IPS-18a (cell line): ENCODE results near the gene RPS10.
"Not testable (repeated sequence)": the region's sequence is repeated elsewhere in the genome, so short reads cannot be mapped to it uniquely, and the experiment has no call there.

Source experiments
- H3K27ac ChIP-seq: one replicate; pipeline ENCODE4 v1.5.1; 2013; ENCODE audit warnings: low read length
- H3K27me3 ChIP-seq: one replicate; pipeline ENCODE4 v1.6.1; 2013; ENCODE audit warnings: mild to moderate bottlenecking, low read length; ENCODE audit not compliant: control insufficient read depth, insufficient read depth
- H3K36me3 ChIP-seq: one replicate; pipeline ENCODE4 v1.6.1; 2013; ENCODE audit warnings: low read depth, low read length; ENCODE audit not compliant: control insufficient read depth
- H3K4me1 ChIP-seq: one replicate; pipeline ENCODE4 v1.6.1; 2013; ENCODE audit warnings: low read depth, low read length; ENCODE audit not compliant: control insufficient read depth
- H3K4me3 ChIP-seq: one replicate; pipeline ENCODE4 v1.5.1; 2013; ENCODE audit warnings: low read length
- H3K9ac ChIP-seq: one replicate; pipeline ENCODE4 v1.6.1; 2013; ENCODE audit warnings: mild to moderate bottlenecking, low read length, moderate library complexity
- H3K9me3 ChIP-seq: one replicate; pipeline ENCODE4 v1.6.1; 2013; ENCODE audit warnings: low read depth, low read length; ENCODE audit not compliant: control insufficient read depth

The RPS10 gene

DNA sequence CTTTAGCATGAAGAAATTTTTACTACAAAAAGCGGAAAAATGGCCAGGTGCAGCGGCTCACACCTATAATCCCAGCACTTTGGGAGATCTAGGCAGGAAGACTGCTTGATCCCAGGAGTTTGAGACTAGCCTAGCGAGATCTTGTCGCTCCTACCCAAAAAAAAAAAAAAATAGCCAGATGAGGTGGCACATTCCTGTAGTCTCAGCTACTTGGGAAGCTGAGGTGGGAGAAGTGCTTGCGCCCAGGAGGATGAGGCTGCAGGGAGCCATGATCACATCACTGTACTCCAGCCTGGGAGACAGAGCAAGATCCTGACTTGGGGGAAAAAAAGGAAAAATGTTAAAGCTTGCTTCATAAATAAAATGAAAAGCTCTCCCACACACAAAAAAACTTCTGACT lies 47.9 kb downstream of the RPS10 start:
- H3K9me3 ChIP-seq: no peaks in the 10 kb centered on the region
- H3K4me3 ChIP-seq: no peak overlapping the region
- H3K27me3 ChIP-seq: no peaks in the 10 kb centered on the region
- H3K4me1 ChIP-seq: no peaks in the 10 kb centered on the region
- H3K36me3 ChIP-seq: no peaks in the 10 kb centered on the region
- no peak overlapping the region for H3K9ac ChIP-seq
- H3K27ac ChIP-seq: no peak overlapping the region

DNA sequence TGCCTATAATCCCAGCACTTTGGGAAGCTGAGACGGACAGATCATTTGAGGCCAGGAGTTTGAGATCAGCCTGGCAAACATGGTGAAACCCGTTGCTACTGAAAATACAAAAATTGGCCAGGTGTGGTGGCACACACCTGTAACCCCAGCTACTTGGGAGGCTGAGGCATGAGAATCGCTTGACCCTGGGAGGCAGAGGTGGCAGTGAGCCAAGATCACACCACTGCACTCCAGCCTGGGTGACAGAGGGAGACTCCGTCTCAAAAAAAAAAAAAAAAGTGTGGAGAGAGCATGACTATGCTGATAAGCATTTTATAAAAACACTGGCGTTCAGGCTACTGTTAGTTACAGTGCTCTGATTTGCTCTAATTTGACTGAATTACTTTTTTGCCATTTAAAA lies 48.3 kb downstream of the RPS10 start:
- not testable (repeated sequence) for H3K4me1 ChIP-seq, H3K36me3 ChIP-seq, H3K9ac ChIP-seq, H3K4me3 ChIP-seq, H3K27ac ChIP-seq, H3K27me3 ChIP-seq, H3K9me3 ChIP-seq

DNA sequence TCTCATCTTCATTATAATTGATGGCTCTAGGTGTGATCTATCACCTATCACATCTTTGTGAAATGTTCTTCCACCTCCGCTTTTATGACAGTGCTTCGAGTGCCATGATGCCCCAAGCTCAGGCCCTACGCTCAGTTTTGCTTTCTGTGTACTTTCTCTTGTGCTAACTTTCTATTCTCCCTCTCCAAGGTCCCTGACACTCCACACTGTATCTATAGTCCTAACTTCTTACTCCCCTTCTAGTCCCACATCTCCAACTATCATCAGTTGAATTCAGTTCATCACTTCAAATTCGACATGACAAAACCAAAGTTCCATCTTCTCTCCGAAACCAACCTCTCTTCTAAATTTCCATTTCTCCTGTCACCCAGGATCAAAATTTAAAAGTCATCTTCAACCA lies 50.0 kb downstream of the RPS10 start:
- Histone ChIP-seq H3K27me3 (no peaks in the 10 kb centered on the region), H3K36me3 (no peaks in the 10 kb centered on the region), H3K4me1 (no peaks in the 10 kb centered on the region), H3K9ac (no peak overlapping the region), H3K4me3 (no peak overlapping the region), H3K9me3 (no peaks in the 10 kb centered on the region), H3K27ac (no peak overlapping the region)

DNA sequence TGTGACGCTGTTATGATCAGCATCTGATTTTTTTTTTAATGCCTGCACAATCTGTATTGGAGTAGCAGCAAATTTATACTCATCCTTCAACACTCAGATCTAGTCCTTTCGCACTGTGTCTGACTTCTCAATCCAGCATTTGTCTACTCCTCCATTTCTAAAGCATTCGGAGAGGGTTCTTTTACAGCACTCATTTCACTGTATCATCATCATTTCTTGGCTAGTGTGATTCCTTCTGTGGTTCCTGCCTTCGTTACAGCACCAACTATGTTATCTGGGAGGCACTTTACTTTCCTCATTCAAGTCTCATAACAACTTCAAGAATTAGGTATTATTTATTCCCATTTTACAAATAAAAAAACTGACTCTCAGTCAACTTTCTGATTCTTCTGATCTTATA lies 51.4 kb downstream of the RPS10 start:
- Histone ChIP-seq H3K9me3 (no peaks in the 10 kb centered on the region), H3K36me3 (no peaks in the 10 kb centered on the region), H3K27ac (no peak overlapping the region), H3K9ac (no peak overlapping the region), H3K4me3 (no peak overlapping the region), H3K27me3 (no peaks in the 10 kb centered on the region), H3K4me1 (no peaks in the 10 kb centered on the region)

DNA sequence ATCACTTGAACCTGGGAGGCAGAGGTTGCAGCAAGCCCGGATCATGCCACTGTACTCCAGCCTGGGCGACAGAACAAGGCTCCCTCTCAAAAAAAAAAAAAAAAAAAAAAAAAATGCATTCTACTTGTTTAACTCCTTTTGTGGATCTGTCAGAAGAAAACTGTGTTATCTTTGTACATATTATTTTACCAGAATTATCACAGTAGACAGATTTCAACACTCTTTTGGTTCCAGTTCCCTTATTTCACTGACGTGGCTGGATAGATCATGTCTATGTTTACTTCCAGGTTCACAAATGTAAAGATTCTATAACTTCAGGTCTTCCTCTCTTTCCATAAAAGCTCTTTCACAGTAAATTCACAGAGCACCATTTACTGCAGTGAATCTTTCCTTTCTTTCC lies 51.8 kb downstream of the RPS10 start:
- Histone ChIP-seq H3K9me3 (no peaks in the 10 kb centered on the region), H3K9ac (no peak overlapping the region), H3K27me3 (no peaks in the 10 kb centered on the region), H3K27ac (no peak overlapping the region), H3K36me3 (no peaks in the 10 kb centered on the region), H3K4me3 (no peak overlapping the region), H3K4me1 (no peaks in the 10 kb centered on the region)

DNA sequence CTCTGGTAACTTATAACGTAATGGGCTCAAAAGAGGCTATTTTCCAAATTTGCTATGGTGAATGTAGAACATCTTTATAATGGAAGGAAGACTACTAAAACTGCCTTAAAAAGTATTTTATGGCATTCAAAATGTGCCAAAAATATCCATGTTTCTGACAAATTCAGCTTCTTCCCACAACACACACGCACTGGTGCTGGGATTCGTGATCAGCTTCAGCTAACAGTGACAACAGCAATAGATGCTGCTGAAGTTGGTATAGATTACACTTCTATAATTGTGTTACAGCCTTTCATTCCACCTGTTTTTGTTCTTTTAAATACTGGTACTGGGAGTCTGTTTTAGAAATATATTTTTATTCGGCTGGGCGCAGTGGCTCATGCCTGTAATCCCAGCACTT lies 52.4 kb downstream of the RPS10 start:
- Histone ChIP-seq H3K36me3 (no peaks in the 10 kb centered on the region), H3K27me3 (no peaks in the 10 kb centered on the region), H3K9me3 (no peaks in the 10 kb centered on the region), H3K4me1 (no peaks in the 10 kb centered on the region), H3K4me3 (no peak overlapping the region), H3K27ac (no peak overlapping the region), H3K9ac (no peak overlapping the region)

DNA sequence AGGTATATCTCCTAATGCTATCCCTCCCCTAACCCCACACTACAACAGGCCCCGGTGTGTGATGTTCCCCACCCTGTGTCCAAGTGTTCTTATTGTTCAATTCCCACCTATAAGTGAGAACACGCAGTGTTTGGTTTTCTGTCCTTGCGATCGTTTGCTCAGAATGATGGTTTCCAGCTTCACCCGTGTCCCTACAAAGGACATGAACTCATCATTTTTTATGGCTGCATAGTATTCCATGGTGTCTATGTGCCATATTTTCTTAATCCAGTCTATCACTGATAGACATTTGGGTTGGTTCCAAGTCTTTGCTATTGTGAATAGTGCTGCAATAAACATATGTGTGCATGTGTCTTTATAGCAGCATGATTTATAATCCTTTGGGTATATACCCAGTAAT lies 54.0 kb downstream of the RPS10 start:
- not testable (repeated sequence) for H3K27me3 ChIP-seq, H3K36me3 ChIP-seq, H3K4me3 ChIP-seq, H3K27ac ChIP-seq, H3K9ac ChIP-seq, H3K9me3 ChIP-seq, H3K4me1 ChIP-seq

DNA sequence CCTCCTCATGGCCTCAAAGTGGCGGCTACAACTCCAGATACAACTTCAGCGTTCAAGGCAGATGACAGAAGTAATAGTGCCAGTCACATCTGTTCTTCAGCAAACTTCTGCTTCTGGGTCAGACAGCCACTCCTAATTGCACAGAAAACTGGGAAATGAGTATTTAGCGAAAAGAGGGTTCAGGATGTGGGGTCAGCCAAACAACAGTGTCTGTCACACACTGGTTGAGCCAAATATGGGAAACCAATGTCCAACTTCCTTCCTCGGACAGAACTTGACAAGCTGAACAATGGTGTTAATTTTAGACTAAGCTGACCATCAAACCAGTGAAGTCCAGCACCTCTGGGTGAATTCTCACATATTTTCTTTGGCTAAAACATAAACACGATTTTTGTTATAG lies 55.5 kb downstream of the RPS10 start:
- no peaks in the 10 kb centered on the region for H3K27me3 ChIP-seq
- no peaks in the 10 kb centered on the region for H3K4me1 ChIP-seq
- H3K9me3 ChIP-seq: no peaks in the 10 kb centered on the region
- no peak overlapping the region for H3K4me3 ChIP-seq
- H3K27ac ChIP-seq: no peak overlapping the region
- H3K9ac ChIP-seq: no peak overlapping the region
- H3K36me3 ChIP-seq: no peaks in the 10 kb centered on the region

DNA sequence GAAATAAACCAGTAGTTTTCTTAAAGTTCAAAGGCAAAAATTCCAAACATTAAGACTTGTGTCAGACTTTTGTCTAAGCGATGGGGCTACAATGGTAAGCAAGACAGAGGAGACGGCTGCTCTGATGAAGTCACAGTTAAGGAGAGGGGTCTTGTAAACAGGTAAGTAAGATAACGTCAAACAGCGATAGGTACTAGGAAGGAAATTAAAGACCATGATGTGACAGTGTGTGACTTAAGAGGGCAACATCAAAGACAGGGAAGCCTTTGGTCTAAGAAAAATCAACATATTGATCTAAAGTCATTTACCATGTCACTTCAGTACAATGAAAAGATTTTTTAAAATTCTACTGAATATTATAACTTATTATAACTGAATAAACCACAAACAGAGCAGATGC lies 56.5 kb downstream of the RPS10 start:
- H3K4me3 ChIP-seq: no peak overlapping the region
- H3K27ac ChIP-seq: no peak overlapping the region
- H3K27me3 ChIP-seq: no peaks in the 10 kb centered on the region
- no peaks in the 10 kb centered on the region for H3K9me3 ChIP-seq
- no peaks in the 10 kb centered on the region for H3K36me3 ChIP-seq
- H3K9ac ChIP-seq: no peak overlapping the region
- H3K4me1 ChIP-seq: no peaks in the 10 kb centered on the region
